Suppressor macrophage (primary cell): Measurements from ENCODE around the gene OGFOD3.
"Not testable (repeated sequence)": the region's sequence is repeated elsewhere in the genome, so short reads cannot be mapped to it uniquely, and the experiment has no call there.

Experiments
- DNase-seq, 4 experiments: peaks; one replicate each; pipeline ENCODE4 v3.0.0-alpha.2; 2020 to 2022

Gene OGFOD3

GRCh38 chr17:82386881-82387704 lies 31.3 kb downstream of the OGFOD3 start:
- peak; percentile 30 to 63 (median 53) for DNase-seq

GRCh38 chr17:82386255-82386831 lies 32.0 kb downstream of the OGFOD3 start:
- DNase-seq: no peak

- DNase-seq: peak in 1 of 4 experiments; percentile 1
Observed at GRCh38 chr17:82385559-82386254, 32.7 kb downstream of the OGFOD3 start.

GRCh38 chr17:82384730-82385481 lies 33.5 kb downstream of the OGFOD3 start:
- DNase-seq: peak in 1 of 4 experiments; percentile 1

- DNase-seq: peak in 1 of 4 experiments; percentile 2
Observed at GRCh38 chr17:82384051-82384729, 34.2 kb downstream of the OGFOD3 start.

GRCh38 chr17:82383411-82383810 lies 35.0 kb downstream of the OGFOD3 start:
- DNase-seq: peak in 1 of 4 experiments; percentile 1

- peak in 1 of 4 experiments; percentile 1 for DNase-seq
Observed at GRCh38 chr17:82382933-82383255, 35.5 kb downstream of the OGFOD3 start.

- DNase-seq: peak in 1 of 4 experiments; percentile 1
Observed at GRCh38 chr17:82382220-82382932, 36.0 kb downstream of the OGFOD3 start.

GRCh38 chr17:82381703-82382009 lies 36.7 kb downstream of the OGFOD3 start:
- peak in 1 of 4 experiments; percentile 4 for DNase-seq

GRCh38 chr17:82380860-82381702 lies 37.3 kb downstream of the OGFOD3 start:
- peak in 1 of 4 experiments; percentile 3 for DNase-seq

GRCh38 chr17:82378741-82379021 lies 39.7 kb downstream of the OGFOD3 start:
- no peak for DNase-seq

- no peak for DNase-seq
Observed at GRCh38 chr17:82377924-82378740, 40.3 kb downstream of the OGFOD3 start.

- not testable (repeated sequence) for DNase-seq
Observed at GRCh38 chr17:82377294-82377693, 41.1 kb downstream of the OGFOD3 start.

GRCh38 chr17:82376042-82376730 lies 42.2 kb downstream of the OGFOD3 start:
- no peak for DNase-seq

GRCh38 chr17:82375359-82376041 lies 42.9 kb downstream of the OGFOD3 start:
- no peak for DNase-seq

GRCh38 chr17:82374626-82375331 lies 43.6 kb downstream of the OGFOD3 start:
- no peak for DNase-seq

- no peak for DNase-seq
Observed at GRCh38 chr17:82373731-82374625, 44.4 kb downstream of the OGFOD3 start.
